Activated CD4-positive, alpha-beta T cell treated with anti-CD3 and anti-CD28 coated beads for 48 hours (primary cell): Measurements from ENCODE around the gene CTSZ.
"Not testable (repeated sequence)": the region's sequence is repeated elsewhere in the genome, so short reads cannot be mapped to it uniquely, and the experiment has no call there.

Source experiments
- DNase-seq: peaks from one replicate; pipeline ENCODE4 v3.0.0-alpha.2; 2020

The CTSZ gene

GRCh38 chr20:58975353-58975752 lies 31.7 kb downstream of the CTSZ start:
- DNase-seq: no peak

- no peak for DNase-seq
Measured at GRCh38 chr20:58973866-58974265, 33.2 kb downstream of the CTSZ start.

DNA sequence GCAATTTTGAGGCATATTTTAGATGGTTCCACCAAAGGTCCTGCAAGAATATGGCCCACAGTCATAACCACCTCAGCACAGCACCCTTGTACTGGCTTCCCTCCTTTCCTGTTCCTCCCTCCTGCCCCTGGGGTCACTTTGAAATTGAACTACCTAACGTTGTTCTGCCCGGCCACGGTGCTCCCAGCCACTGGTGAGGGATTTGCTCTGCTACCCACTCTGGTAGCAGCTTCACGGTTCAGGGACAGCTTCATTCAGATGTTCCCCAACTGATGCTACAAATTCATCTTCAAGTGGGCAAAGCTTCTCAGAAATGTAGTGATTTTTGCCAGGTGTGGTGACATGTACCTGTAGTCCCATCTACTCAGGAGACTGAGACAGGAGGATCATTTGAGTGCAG lies 33.9 kb downstream of the CTSZ start:
- DNase-seq: no peak

DNA sequence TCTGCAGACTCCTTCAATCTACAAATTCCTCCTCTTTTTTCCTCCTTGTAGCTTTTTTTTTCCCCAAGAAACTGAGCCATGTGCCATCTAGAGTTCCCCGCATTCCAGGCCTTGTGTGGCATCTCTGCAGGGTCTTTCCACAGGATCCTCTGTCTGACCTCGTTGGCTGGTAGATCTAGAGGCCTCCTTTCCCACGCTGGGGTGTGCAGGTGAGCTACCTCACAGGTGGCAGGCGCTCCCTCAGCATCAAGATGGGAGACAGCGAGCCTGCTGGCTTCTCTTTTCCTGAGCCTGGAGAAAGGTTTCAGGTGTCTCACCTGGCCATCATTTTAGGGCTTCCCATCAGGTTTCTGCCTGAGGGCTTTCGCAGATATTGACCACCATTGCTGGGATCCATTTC lies 35.6 kb downstream of the CTSZ start:
- no peak for DNase-seq

GRCh38 chr20:58970146-58970545 lies 36.9 kb downstream of the CTSZ start:
- DNase-seq: no peak

DNA sequence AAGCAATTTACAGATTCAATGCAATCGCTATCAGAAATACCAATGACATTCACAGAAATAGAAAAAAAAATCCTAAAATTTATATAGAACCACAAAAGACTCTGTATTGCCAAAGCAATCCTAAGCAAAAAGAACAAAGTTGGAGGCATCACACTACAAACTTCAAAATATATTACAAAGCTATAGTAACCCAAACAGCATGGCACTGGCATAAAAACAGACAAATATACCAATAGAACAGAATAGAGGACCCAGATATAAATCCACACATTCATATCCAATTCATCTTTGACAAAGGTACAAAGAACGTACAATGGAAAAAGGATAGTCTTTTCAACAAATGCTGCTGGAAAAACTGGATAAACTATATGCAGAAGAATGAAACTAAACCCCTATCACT lies 37.6 kb downstream of the CTSZ start:
- no peak for DNase-seq

DNA sequence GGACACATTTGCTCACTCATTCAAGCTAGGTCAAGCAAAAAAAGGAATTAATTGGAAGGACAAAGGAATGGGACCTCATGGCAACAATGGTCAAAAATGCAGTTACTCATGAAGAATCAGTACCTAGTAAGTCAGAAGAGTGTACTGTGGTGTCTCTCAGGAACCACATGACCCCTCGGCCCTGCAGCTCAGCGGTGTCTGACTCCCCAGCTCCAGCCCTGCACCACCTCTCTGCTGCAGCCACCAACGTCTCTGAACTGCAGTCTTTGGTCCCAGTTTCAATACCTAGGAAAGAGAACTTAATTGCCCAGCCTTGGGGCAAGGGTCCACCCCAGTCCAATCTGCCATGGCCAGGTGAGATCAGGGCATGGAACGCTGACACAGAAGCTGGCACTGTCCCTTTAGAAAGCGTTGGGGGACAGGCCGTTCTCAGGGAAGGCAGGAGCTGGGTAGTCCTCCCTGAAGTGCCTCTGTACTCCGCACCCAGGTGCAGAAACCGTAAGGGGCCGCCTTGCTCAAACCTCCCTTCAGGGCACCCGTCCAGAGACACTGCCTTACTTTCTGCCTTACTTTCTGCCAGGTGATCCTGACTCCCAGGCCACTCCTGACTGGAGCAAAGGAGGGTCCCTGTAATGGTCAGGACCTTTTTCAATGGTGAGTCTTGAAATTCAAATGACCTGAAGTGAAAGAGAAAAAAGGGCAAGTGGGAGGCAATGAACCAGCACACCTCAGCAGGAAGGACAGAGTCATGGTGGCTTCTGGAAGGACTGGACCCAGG lies 39.2 kb downstream of the CTSZ start:
- no peak for DNase-seq

DNA sequence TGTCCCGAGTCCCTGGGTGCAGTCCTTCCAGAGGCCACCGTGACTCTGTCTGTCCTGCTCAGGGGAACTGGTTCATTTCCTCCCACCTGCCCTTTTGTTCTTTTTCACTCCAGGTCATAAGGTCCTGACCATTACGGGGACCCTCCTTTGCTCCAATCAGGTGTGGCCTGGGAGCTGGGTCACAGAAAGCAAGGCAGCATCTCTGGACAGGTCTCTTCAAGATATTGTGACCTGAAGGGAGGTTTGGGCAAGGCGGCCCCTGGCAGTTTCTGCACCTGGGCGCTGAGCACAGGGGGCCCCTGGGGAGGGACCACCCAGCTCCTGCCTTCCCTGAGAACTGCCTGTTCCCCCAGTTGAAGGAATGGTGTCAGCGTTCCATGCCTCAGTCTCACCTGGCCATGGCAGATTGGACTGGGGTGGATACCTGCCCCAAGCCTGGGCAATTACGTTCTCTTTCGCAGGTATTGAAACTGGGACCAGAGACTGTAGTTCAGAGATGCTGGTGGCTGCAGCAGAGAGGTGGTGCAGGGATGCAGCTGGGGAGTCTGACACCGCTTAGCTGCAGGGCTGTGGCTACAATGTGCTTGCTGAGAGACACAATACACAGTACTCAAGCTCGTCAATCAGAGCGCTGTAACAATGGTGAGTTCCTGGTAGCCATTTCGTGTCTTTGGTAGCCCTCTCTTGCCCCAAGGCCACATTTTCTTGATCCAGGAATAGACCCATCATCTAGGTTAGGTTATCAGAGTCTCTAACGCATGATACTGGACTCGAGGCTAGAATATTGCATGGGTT lies 41.6 kb downstream of the CTSZ start:
- DNase-seq: no peak

- not testable (repeated sequence) for DNase-seq
Measured at GRCh38 chr20:58963922-58964321, 43.1 kb downstream of the CTSZ start.

- no peak for DNase-seq
Measured at GRCh38 chr20:58963060-58963584, 43.9 kb downstream of the CTSZ start.

GRCh38 chr20:58959652-58960051 lies 47.4 kb downstream of the CTSZ start:
- no peak for DNase-seq

- no peak for DNase-seq
Measured at GRCh38 chr20:58956078-58956477, 51.0 kb downstream of the CTSZ start.

DNA sequence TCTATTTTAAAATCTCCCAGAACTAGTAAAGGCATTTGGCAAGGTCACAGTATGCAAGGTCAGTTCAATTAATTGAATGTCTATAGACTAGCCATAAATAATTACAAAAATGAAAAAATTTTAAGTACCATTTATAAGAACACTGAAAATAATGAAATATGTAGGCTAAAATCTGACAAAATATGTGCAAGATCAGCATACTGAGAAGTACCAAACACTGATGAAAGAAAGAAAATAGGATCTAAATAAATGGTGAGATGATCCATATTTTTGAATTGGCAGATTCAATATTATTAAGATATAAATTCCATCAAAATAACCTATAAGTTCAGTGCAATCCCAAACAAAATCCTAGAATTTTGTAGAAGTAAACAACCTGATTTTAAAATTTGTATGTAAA lies 54.0 kb downstream of the CTSZ start:
- no peak for DNase-seq

GRCh38 chr20:58950603-58951002 lies 56.5 kb downstream of the CTSZ start:
- DNase-seq: no peak

DNA sequence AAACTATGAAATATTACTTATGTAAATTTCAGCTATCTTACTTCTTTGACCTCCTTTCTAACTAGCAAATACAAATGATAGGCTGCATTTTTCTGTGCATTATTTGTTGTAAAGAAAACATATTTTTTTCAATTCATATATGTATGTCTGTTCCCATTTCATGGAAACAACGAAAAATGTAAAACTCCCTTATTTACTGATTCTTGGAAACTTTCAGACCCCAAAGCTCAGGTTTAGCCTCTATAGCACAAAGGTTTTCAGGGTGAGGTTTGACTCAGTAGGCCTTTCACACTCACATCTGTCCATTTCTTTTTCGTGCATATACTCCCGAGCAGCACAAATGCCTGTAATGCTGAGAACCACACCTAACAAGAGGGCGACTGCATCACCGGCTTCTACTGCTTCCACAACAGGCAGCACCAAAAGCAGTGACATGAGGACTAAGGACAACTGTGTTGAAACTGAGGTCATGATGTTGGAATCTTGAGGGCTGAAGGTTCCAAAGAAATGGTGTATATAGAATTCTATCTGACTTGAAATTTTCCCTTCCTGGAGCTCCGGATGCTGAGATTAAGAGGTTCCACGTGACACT lies 59.2 kb downstream of the CTSZ start:
- DNase-seq: not testable (repeated sequence)

- DNase-seq: no peak
Measured at GRCh38 chr20:58945965-58946631, 61.0 kb downstream of the CTSZ start.
